Astrocyte (in vitro differentiated cells and primary cell): ENCODE results near the gene EHD1.

Experiments
- EZH2 ChIP-seq: IDR thresholded peaks from 2 replicates; pipeline ENCODE4 v1.6.1; 2012; ENCODE audit warnings: mild to moderate bottlenecking, low read length, inconsistent platforms; ENCODE audit not compliant: insufficient read depth
- TF ChIP-seq, protein P1 (sequence below): IDR thresholded peaks from 2 replicates; pipeline ENCODE4 v1.5.1; 2011; ENCODE audit warnings: low read depth, mild to moderate bottlenecking, inconsistent platforms, low read length, moderate library complexity; ENCODE audit not compliant: insufficient read depth

DNA sequence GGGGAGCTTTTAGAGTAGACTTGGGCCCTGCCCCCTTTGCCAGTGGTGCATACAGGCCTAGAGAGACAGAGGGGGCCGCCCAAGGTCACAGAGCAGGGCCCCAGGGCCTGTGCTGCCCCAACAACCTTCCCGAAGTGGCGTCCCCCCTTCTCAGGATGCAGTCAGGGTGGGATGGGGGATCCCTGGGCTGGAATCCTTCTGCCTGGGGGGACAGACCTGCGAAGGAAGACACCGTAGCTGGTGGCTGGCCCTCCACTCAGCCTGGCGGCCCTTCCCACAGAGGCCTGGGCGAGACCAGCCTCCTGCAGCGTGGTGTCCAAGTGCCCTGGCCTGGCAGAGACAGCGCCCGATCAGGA lies 14.4 kb upstream of the EHD1 start:
- TF ChIP-seq, protein P1, sequence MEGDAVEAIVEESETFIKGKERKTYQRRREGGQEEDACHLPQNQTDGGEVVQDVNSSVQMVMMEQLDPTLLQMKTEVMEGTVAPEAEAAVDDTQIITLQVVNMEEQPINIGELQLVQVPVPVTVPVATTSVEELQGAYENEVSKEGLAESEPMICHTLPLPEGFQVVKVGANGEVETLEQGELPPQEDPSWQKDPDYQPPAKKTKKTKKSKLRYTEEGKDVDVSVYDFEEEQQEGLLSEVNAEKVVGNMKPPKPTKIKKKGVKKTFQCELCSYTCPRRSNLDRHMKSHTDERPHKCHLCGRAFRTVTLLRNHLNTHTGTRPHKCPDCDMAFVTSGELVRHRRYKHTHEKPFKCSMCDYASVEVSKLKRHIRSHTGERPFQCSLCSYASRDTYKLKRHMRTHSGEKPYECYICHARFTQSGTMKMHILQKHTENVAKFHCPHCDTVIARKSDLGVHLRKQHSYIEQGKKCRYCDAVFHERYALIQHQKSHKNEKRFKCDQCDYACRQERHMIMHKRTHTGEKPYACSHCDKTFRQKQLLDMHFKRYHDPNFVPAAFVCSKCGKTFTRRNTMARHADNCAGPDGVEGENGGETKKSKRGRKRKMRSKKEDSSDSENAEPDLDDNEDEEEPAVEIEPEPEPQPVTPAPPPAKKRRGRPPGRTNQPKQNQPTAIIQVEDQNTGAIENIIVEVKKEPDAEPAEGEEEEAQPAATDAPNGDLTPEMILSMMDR, result no peak
- no peak for TF ChIP-seq EZH2
